Measurements from ENCODE around the gene LTC4S. TPM values are rescaled to one million over a fixed set of nuclear protein-coding genes. Genes with fewer than 3 reads are reported as not detected.
"Not testable (repeated sequence)": the region's sequence is repeated elsewhere in the genome, so short reads cannot be mapped to it uniquely, and the experiment has no call there.

The LTC4S gene
- total RNA-seq (10 to 100 TPM in 2 of 5 donors, 1 to 10 TPM in 2, not detected in 1; 5.0 to 21.0 (median 13.3) TPM), polyA plus RNA-seq (1 to 10 TPM; 3.3 to 8.4 (median 8.2) TPM)
- long read RNA-seq, donor 1, result 0 reads
- long read RNA-seq, donor 2, partial matches to known transcripts, result 0 of 1 reads
- long read RNA-seq, donor 2, other reads (novel, unspliced or antisense), result 0 of 1 reads
- long read RNA-seq, donor 3, partial matches to known transcripts, result 0 of 2 reads
- long read RNA-seq, donor 3, other reads (novel, unspliced or antisense), result 0 of 2 reads
- long read RNA-seq, donor 4, result 0 reads
- long read RNA-seq, donor 5, result 0 reads
- long read RNA-seq, donor 6, transcript LTC4S-201 (5 exons, 666 nt), result major isoform, 5 of 6 reads
- long read RNA-seq, donor 6, partial matches to known transcripts, result 0 of 6 reads
- long read RNA-seq, donor 6, other reads (novel, unspliced or antisense), result 0 of 6 reads
- long read RNA-seq, donor 7, partial matches to known transcripts, result 0 of 2 reads
- long read RNA-seq, donor 7, other reads (novel, unspliced or antisense), result 0 of 2 reads
- long read RNA-seq, donor 8, result 0 reads
- long read RNA-seq, donor 9, result 0 reads
- long read RNA-seq, donor 10, result 0 reads

GRCh38 chr5:179793468-179794139 is at the start of gene LTC4S:
TSS of gene LTC4S (plus strand) at chr5:179793986. CDS start at chr5:179794081, 95 bp downstream.
- TF ChIP-seq POLR2A (IDR thresholded peaks at IDR 0.05) (no peak), POLR2AphosphoS5 (IDR thresholded peaks at IDR 0.05) (peak in 2 of 3 donors; percentile 6 to 63)
- H3K9me3 ChIP-seq, result no peaks in the 10 kb centered on the region

GRCh38 chr5:179744106-179744505 is 49.7 kb upstream of the LTC4S start:
- WGBS, 5 donors, result 90 to 93% (median 91%) methylated on average over 7 of the region's 7 CpGs
- intact Hi-C loops (cut with DNase I; ENCODE audit: low total_unique reads); H3K4me3 ChIP-seq; H3K27me3 ChIP-seq; H3K9me3 ChIP-seq; DNase-seq; H3K36me3 ChIP-seq; H3K27ac ChIP-seq: not testable (repeated sequence)
- H3K4me1 ChIP-seq, result peaks cover 5 to 63% (median 27%) of the 10 kb centered on the region in 4 donors

More at GRCh38 chr5:179793468-179794139, at the start of gene LTC4S:
- peaks cover 16 to 21% (median 18%) of the 10 kb centered on the region in 4 donors for H3K36me3 ChIP-seq
- peak within 1 kb of the TSS; percentile 3 to 75 (median 66) for H3K4me3 ChIP-seq
- H3K27me3 ChIP-seq, result no peaks in the 10 kb centered on the region
- intact Hi-C loops (cut with DNase I; ENCODE audit: low total_unique reads), result no loop called here
- H3K4me1 ChIP-seq, result peaks cover 38 to 62% (median 55%) of the 10 kb centered on the region in 4 donors
- peak; percentile 71 to 81 for DNase-seq
- H3K27ac ChIP-seq, result peak within 1 kb of the TSS; percentile 34 to 91 (median 87)
- WGBS, 5 donors, result 6 to 29% (median 11%) methylated on average over 15 to 19 of the region's 19 CpGs

GRCh38 chr5:179746872-179747271 is 46.9 kb upstream of the LTC4S start:
- no peak overlapping the region for H3K27ac ChIP-seq
- WGBS, 5 donors, result 86 to 98% (median 94%) methylated on average over 2 of the region's 2 CpGs
- no peak for DNase-seq
- H3K4me1 ChIP-seq, result peaks cover 5 to 63% (median 22%) of the 10 kb centered on the region in 4 donors
- no peaks in the 10 kb centered on the region for H3K27me3 ChIP-seq
- TF ChIP-seq POLR2AphosphoS5 (IDR thresholded peaks at IDR 0.05), result no peak
- no peak for TF ChIP-seq CTCF (IDR thresholded peaks at IDR 0.05)
- TF ChIP-seq POLR2A (IDR thresholded peaks at IDR 0.05), result no peak
- TF ChIP-seq EP300 (IDR thresholded peaks at IDR 0.05), result no peak
- intact Hi-C loops (cut with DNase I; ENCODE audit: low total_unique reads), result no loop called here
- no peak overlapping the region for H3K4me3 ChIP-seq
- peaks cover 0 to 22% (median 9%) of the 10 kb centered on the region in 4 donors for H3K36me3 ChIP-seq
- no peaks in the 10 kb centered on the region for H3K9me3 ChIP-seq

- Histone ChIP-seq H3K27ac (no peak overlapping the region), H3K36me3 (peaks cover 0 to 22% (median 9%) of the 10 kb centered on the region in 4 donors), H3K4me1 (peaks cover 0 to 60% (median 20%) of the 10 kb centered on the region in 4 donors), H3K27me3 (no peaks in the 10 kb centered on the region), H3K9me3 (no peaks in the 10 kb centered on the region), H3K4me3 (no peak overlapping the region)
- intact Hi-C loops (cut with DNase I; ENCODE audit: low total_unique reads), result no loop called here
- TF ChIP-seq EP300 (IDR thresholded peaks at IDR 0.05) (no peak), POLR2A (IDR thresholded peaks at IDR 0.05) (no peak)
- 88 to 91% (median 89%) methylated on average over 3 of the region's 3 CpGs for WGBS, 5 donors
- DNase-seq, result no peak
Measured at GRCh38 chr5:179747811-179748210, 46.0 kb upstream of the LTC4S start.

GRCh38 chr5:179749857-179750508 is 43.8 kb upstream of the LTC4S start:
- no peak for DNase-seq
- no peak for TF ChIP-seq EP300 (IDR thresholded peaks at IDR 0.05)
- TF ChIP-seq CTCF (IDR thresholded peaks at IDR 0.05), result no peak
- no peak for TF ChIP-seq POLR2AphosphoS5 (IDR thresholded peaks at IDR 0.05)
- no peak for TF ChIP-seq POLR2A (IDR thresholded peaks at IDR 0.05)
- no peaks in the 10 kb centered on the region for H3K9me3 ChIP-seq
- H3K4me1 ChIP-seq, result peaks cover 10 to 64% (median 32%) of the 10 kb centered on the region in 4 donors
- 83 to 92% (median 90%) methylated on average over 8 of the region's 8 CpGs for WGBS, 5 donors
- no peak overlapping the region for H3K4me3 ChIP-seq
- intact Hi-C loops (cut with DNase I; ENCODE audit: low total_unique reads), result no loop called here
- H3K27me3 ChIP-seq, result no peaks in the 10 kb centered on the region
- H3K27ac ChIP-seq, result no peak overlapping the region
- peaks cover 0 to 22% (median 9%) of the 10 kb centered on the region in 4 donors for H3K36me3 ChIP-seq

All from stomach (tissue), 19 donors.